ENCODE results near the gene PCNT.
A peak's percentile ranks its signal among the peaks of the same experiment; 100 is the strongest.

The PCNT gene
- 169 reads per million, percentile 90 among the genes with 10 or more reads in this experiment for total RNA-seq

GRCh38 chr21:46323710-46324389, at the start of gene PCNT, which contains the start of gene C21orf58:
PCNT (plus strand) TSS chr21:46324156; CDS start chr21:46324229, 73 bp downstream.
C21orf58 (minus strand) TSS chr21:46323870; CDS start chr21:46322738, 1,132 bp downstream.
- peak; percentile 95 for DNase-seq

GRCh38 chr21:46274797-46275390, 49.1 kb upstream of the PCNT start:
- DNase-seq = no peak

- DNase-seq = no peak
These were observed 39.8 kb upstream of the PCNT start for GRCh38 chr21:46284077-46284644.

- no peak for DNase-seq
These were observed 39.2 kb upstream of the PCNT start for GRCh38 chr21:46284733-46285132.

- no peak for DNase-seq
These were observed 38.7 kb upstream of the PCNT start, which contains the start of gene MCM3AP for GRCh38 chr21:46285206-46285661. MCM3AP (minus strand) TSS chr21:46285611; CDS start chr21:46285286, 325 bp downstream.

GRCh38 chr21:46285761-46286647, 38.0 kb upstream of the PCNT start, which contains the start of gene YBEY:
YBEY (plus strand) TSS chr21:46286342; CDS start chr21:46286914, 572 bp downstream.
- DNase-seq = peak; percentile 77

GRCh38 chr21:46286648-46287002, 37.3 kb upstream of the PCNT start:
- DNase-seq = no peak

- no peak for DNase-seq
These were observed 36.4 kb upstream of the PCNT start for GRCh38 chr21:46287541-46287940.

- no peak for DNase-seq
These were observed 34.2 kb upstream of the PCNT start for GRCh38 chr21:46289655-46290179.

- no peak for DNase-seq
These were observed 32.4 kb upstream of the PCNT start for GRCh38 chr21:46291561-46291960.

- DNase-seq = no peak
These were observed 29.2 kb upstream of the PCNT start for GRCh38 chr21:46294647-46295176.

- DNase-seq = no peak
These were observed 28.7 kb upstream of the PCNT start for GRCh38 chr21:46295177-46295770.

- DNase-seq = no peak
These were observed 27.8 kb upstream of the PCNT start for GRCh38 chr21:46295996-46296752.

GRCh38 chr21:46297338-46298271, 26.4 kb upstream of the PCNT start:
- no peak for DNase-seq

GRCh38 chr21:46299167-46299566, 24.8 kb upstream of the PCNT start:
- no peak for DNase-seq

- no peak for DNase-seq
These were observed 22.2 kb upstream of the PCNT start for GRCh38 chr21:46301759-46302158.

- DNase-seq = no peak
These were observed 19.5 kb upstream of the PCNT start for GRCh38 chr21:46304437-46304836.

- no peak for DNase-seq
These were observed 19.0 kb upstream of the PCNT start for GRCh38 chr21:46304955-46305354.

- DNase-seq = no peak
These were observed 16.3 kb upstream of the PCNT start for GRCh38 chr21:46307625-46308024.

- no peak for DNase-seq
These were observed 15.5 kb upstream of the PCNT start for GRCh38 chr21:46308431-46308830.
